Retinal pigment epithelial cell (primary cell): ENCODE measurements around the gene GMDS.

Experiments used
- DNase-seq: peaks from one replicate; pipeline ENCODE4 v3.0.0-alpha.2; 2010; ENCODE audit warnings: low read depth
- H3K4me3 ChIP-seq: 2 replicates; pipeline ENCODE4 v1.5.1; 2011; ENCODE audit warnings: mild to moderate bottlenecking, low read length, control low read depth, moderate library complexity
- TF ChIP-seq, protein P1 (sequence below): conservative IDR thresholded peaks from 2 replicates; pipeline ENCODE4 v1.5.1; 2011; ENCODE audit warnings: low read depth, low read length, control low read depth, inconsistent platforms

The GMDS gene

DNA sequence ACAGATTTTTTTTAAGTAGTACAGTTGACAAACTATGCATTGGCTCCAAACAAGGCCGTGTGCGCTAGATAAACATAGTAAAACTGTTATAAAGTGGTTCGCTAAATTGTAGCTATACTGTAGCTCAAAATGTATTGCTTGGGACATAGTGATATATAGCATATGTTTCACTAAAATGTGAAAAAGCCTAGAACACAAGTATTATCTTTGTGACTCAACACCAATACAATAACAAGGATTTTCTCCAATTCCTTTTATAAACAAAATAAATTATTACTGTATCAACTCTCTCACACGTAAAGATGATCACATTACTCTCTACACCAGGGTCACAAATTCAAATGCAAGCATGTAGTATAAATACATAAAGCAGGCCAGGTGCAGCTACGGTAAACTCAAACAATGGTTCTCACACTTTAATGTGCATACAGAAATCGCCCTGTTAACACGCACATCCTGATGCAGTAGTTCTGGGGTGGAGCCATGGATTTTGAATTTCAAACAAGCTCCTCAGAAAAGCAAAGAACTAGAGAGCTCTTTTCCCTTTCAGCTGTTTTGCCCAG, 214.6 kb downstream of the GMDS start:
- H3K4me3 ChIP-seq: no peak overlapping the region
- TF ChIP-seq, protein P1, sequence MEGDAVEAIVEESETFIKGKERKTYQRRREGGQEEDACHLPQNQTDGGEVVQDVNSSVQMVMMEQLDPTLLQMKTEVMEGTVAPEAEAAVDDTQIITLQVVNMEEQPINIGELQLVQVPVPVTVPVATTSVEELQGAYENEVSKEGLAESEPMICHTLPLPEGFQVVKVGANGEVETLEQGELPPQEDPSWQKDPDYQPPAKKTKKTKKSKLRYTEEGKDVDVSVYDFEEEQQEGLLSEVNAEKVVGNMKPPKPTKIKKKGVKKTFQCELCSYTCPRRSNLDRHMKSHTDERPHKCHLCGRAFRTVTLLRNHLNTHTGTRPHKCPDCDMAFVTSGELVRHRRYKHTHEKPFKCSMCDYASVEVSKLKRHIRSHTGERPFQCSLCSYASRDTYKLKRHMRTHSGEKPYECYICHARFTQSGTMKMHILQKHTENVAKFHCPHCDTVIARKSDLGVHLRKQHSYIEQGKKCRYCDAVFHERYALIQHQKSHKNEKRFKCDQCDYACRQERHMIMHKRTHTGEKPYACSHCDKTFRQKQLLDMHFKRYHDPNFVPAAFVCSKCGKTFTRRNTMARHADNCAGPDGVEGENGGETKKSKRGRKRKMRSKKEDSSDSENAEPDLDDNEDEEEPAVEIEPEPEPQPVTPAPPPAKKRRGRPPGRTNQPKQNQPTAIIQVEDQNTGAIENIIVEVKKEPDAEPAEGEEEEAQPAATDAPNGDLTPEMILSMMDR: no peak
- DNase-seq: no peak

DNA sequence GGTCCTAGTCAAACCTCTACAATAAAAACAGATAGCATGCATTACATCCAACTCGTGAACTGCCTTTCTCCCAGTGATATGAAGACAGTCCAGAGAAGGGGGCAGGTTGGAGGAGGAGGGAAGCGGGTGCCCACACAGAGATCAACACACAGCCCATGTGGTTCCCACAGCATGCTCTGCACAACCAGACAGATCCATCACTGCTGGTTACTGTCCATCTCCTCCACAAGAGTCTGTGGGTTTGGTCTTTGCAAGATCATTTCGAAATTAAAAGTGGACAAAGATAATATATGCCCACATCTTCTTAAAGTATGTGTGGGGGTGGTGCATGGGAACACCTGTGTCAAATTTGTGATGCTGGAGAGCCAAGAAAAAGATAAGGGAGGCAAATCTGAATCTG, 215.5 kb downstream of the GMDS start:
- DNase-seq: no peak
- TF ChIP-seq, protein P1: no peak
- no peak overlapping the region for H3K4me3 ChIP-seq

DNA sequence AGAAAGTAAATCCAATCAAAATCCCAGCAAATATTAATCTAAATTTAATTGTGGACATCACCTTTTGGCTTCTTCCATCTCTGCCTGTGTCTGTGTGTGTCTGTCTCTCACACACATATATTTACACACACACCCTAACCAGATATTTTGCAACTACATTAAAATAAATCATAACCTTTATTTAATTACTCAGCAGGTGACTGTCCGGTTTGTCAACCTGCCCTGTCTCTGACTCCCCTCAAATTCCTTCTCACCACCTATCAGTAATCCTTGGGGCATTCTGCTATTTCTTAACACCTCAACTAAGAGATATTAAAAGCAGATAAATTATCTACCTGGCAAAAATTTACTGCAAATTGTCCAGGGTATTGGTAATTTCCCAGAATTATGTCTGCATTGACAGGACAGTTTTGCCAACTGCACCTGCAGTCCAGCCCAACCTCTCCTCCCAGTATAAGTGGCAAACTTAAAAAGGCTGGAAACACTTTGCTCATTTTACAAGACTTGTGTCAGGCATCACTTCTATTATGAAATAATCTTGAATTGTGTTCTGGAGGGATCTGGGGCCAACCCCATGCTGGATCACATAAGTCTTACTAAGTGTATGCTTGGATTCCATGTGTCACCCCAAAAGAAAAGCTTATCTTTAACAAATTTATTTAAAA, 216.1 kb downstream of the GMDS start:
- no peak for DNase-seq
- no peak overlapping the region for H3K4me3 ChIP-seq
- TF ChIP-seq, protein P1: no peak

DNA sequence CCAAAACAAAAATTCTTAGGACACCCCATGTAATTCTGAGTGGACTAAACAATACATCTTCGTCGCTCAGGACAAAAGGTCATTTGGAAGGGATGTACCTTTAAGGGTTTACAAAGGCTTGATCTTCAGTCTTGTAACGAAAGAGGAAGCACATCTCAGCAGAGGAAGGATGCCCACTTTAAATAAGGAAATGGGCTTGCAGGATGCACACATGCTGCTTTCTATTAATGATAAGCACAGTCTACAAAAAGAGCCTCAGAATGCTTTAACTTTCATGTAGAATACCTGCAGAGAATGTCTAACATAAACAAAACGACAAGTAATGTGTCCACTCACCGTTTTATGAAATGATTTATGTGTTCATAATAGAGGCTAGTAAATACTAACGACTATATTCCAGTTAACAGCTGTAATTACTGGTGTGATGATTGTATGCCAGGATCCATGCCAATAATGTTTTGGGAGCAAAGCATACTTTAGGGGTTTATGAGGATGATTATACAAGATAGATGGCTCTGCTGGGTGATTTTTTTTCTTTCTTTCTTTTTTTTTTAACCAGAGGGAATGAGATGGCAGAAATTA, 216.9 kb downstream of the GMDS start:
- TF ChIP-seq, protein P1: no peak
- H3K4me3 ChIP-seq: no peak overlapping the region
- no peak for DNase-seq

DNA sequence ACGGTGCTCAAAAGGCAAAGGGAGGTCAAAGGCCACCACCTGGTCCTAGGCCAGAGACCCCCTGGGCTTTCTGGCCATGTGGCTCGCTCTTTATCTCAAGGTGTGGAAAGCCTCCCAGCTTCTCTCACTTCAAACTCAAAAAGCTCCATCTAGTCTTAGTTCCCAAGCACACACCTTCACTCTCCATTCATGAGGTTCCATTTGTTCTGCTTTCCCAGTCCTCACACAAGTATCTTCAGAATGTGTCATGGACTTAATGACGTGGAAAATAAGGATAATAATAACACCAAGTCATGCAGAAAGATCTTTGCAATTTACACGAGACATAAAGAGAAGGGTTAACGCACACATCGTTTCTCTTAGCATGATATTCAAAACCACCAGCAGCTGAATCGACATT, 219.3 kb downstream of the GMDS start:
- TF ChIP-seq, protein P1: no peak
- no peak for DNase-seq

DNA sequence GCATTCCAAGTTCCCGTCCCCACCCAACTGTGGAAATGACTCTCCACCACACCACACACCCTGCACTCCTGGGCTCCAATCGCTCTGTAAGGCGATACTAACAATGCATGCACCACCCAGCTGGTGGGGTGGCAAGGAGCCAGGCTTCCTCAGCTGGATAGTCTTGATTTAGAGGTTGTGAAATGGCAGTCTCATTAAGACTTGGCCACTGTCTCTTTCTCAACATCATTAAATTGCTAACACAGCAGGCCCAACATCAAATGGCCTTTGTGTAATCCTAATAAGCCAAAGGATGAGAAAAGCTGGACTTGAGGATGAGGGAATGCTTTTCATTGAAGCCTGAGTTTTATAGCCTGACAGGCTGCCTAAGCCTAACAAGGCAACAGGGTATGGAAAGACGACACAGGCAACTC, 223.7 kb downstream of the GMDS start:
- DNase-seq: peak; percentile 32
- TF ChIP-seq, protein P1: no peak
- H3K4me3 ChIP-seq: no peak overlapping the region

More for the DNA sequence above, 219.3 kb downstream of the GMDS start:
- no peak overlapping the region for H3K4me3 ChIP-seq

DNA sequence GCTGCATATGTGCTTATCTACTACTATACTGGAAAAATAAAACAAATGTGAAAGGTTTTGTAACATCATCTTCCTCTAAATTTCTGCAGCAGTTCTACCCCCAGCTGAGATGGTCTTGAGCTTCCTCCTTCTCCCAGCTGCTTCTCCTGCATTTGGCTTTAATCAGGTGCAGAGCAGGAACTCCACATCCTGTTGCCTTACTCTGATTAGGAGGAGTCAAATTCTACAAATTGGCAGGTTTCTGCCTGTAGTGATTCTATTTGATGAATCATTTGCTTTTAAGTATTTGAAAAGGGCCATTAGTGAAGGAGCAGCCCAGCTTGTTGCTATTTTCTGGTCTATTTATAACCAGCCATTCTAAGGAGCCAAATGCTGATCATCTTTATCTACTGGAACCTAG, 224.5 kb downstream of the GMDS start:
- no peak for DNase-seq
- TF ChIP-seq, protein P1: no peak
- no peak overlapping the region for H3K4me3 ChIP-seq
